GM12878 (cell line): ENCODE data around the gene CHD6. TPM values are rescaled to one million over a fixed set of nuclear protein-coding genes. Genes with fewer than 3 reads are reported as not detected.

Source experiments
- ATAC-seq: fragments of 200-7000 bp; cut with Tn5 transposase; 3 replicates; pipeline ENCODE4 v1.9.1; 2020; ENCODE audit warnings: mild to moderate bottlenecking, moderate library complexity
- BruUV-seq: library from RNA; stranded (reverse); fragments of 400-500 nt; replicated peaks from 2 replicates; lab custom pipeline; 2021; lab: Mats Ljungman, UMichigan
- CTCF ChIA-PET: fragments of 300-600 bp; sonication (Branson Sonifier 250); formaldehyde crosslinking; extraction: SDS; loops from one replicate; lab custom pipeline; 2021; ENCODE audit warnings: inconsistent platforms; lab: Yijun Ruan, JAX
- POLR2A ChIA-PET: fragments of 350-600 bp; formaldehyde crosslinking; extraction: SDS; loops from one replicate; lab custom pipeline; 2021; ENCODE audit warnings: inconsistent platforms; lab: Charles Lee
- RAD21 ChIA-PET: fragments of 300-600 bp; sonication (Branson Sonifier 250); formaldehyde crosslinking; loops from one replicate; lab custom pipeline; 2023; ENCODE audit warnings: antibody characterized with exemption; ENCODE audit not compliant: unreplicated experiment; lab: Charles Lee
- SMC1A ChIA-PET: fragments of 300-600 bp; sonication (Branson Sonifier 250); formaldehyde crosslinking; loops from one replicate; lab custom pipeline; 2023; ENCODE audit not compliant: unreplicated experiment, uncharacterized antibody; lab: Charles Lee
- DNase-seq: peaks from one replicate; pipeline ENCODE4 v3.0.0-alpha.2; 2011; ENCODE audit warnings: low read depth, low spot score
- FAIRE-seq: peaks from 3 replicates; lab custom pipeline; 2011; peaks lifted over from hg19 to GRCh38; lab: Jason Lieb, UNC
- H2AFZ ChIP-seq: 2 replicates; pipeline ENCODE4 v1.6.0; 2011; ENCODE audit warnings: low read depth, low read length, control low read depth; ENCODE audit not compliant: control insufficient read depth
- H3K27ac ChIP-seq: 2 replicates; pipeline ENCODE4 v1.5.1; 2011; ENCODE audit warnings: control low read depth; ENCODE audit not compliant: control insufficient read depth, insufficient read depth
- H3K27me3 ChIP-seq, 2 experiments: replicated peaks in 1 of 2; 2 replicates each; pipeline versions ENCODE4 v1.6.0 to v1.6.1; 2011; ENCODE audit warnings: low read length in 1 of 2; ENCODE audit not compliant: control insufficient read depth in 2 of 2, insufficient read depth in 2 of 2
- H3K36me3 ChIP-seq, 2 experiments: 2 replicates each; pipeline ENCODE4 v1.5.1; 2011; ENCODE audit warnings: low read length in 1 of 2; ENCODE audit not compliant: control insufficient read depth in 2 of 2, insufficient read depth in 2 of 2
- H3K4me1 ChIP-seq: 2 replicates; pipeline ENCODE4 v1.6.1; 2011; ENCODE audit warnings: mild to moderate bottlenecking, low read length, moderate library complexity, mixed read lengths; ENCODE audit not compliant: control insufficient read depth, insufficient read depth
- H3K4me2 ChIP-seq: 2 replicates; pipeline ENCODE4 v1.6.0; 2011; ENCODE audit warnings: control low read depth; ENCODE audit not compliant: control insufficient read depth, insufficient read depth
- H3K4me3 ChIP-seq: fragments of 200-600 bp; sonication (generic); 2 replicates; pipeline ENCODE4 v1.5.1; 2016
- H3K79me2 ChIP-seq: 2 replicates; pipeline ENCODE4 v1.6.0; 2011; ENCODE audit warnings: low read length; ENCODE audit not compliant: control insufficient read depth, insufficient read depth
- H3K9ac ChIP-seq: 2 replicates; pipeline ENCODE4 v1.8.0; 2011; ENCODE audit warnings: low read length, control low read depth, mixed read lengths; ENCODE audit not compliant: control insufficient read depth, insufficient read depth
- H3K9me3 ChIP-seq: replicated peaks from 3 replicates; pipeline ENCODE4 v1.5.1; 2011; ENCODE audit warnings: mild to moderate bottlenecking, low read length; ENCODE audit not compliant: control insufficient read depth, insufficient read depth
- H4K20me1 ChIP-seq: 2 replicates; pipeline ENCODE4 v1.6.0; 2011; ENCODE audit not compliant: control insufficient read depth, insufficient read depth
- CBX5 ChIP-seq: sonication (generic); IDR thresholded peaks from 2 replicates; pipeline ENCODE4 v1.6.1; 2016; ENCODE audit warnings: low read depth, moderate library complexity, mild to moderate bottlenecking, inconsistent platforms
- EZH2 ChIP-seq: IDR thresholded peaks from 2 replicates; pipeline ENCODE4 v1.6.1; 2012; ENCODE audit warnings: low read depth, mild to moderate bottlenecking, control low read depth, inconsistent platforms, low read length, borderline replicate concordance; ENCODE audit not compliant: control insufficient read depth
- FOS ChIP-seq: IDR thresholded peaks from 3 replicates; pipeline ENCODE4 v1.6.1; 2011; ENCODE audit warnings: borderline replicate concordance; ENCODE audit not compliant: insufficient read length; ENCODE audit errors: extremely low read depth
- HDAC6 ChIP-seq: fragments of 200-600 bp; sonication (generic); IDR thresholded peaks from one replicate; pipeline ENCODE4 v1.8.0; 2017; ENCODE audit warnings: antibody characterized with exemption; ENCODE audit not compliant: unreplicated experiment
- IRF4 ChIP-seq: IDR thresholded peaks from 2 replicates; pipeline ENCODE4 v1.6.1; 2011; ENCODE audit warnings: low read depth, low read length
- PAX5 ChIP-seq: IDR thresholded peaks from 2 replicates; pipeline ENCODE4 v1.6.1; 2011; ENCODE audit warnings: low read depth, low read length, borderline replicate concordance
- RBBP5 ChIP-seq: fragments of 200-600 bp; sonication (generic); conservative IDR thresholded peaks from 2 replicates; pipeline ENCODE4 v1.6.1; 2016
- SRF ChIP-seq, 2 experiments: IDR thresholded peaks; 2 replicates each; pipeline ENCODE4 v1.6.1; 2011; ENCODE audit warnings: low read depth in 2 of 2, low read length in 2 of 2, mild to moderate bottlenecking in 1 of 2, moderate library complexity in 1 of 2
- STAT1 ChIP-seq: fragments of 450-650 bp; conservative IDR thresholded peaks from 2 replicates; pipeline ENCODE4 v1.6.1; 2014; ENCODE audit warnings: antibody characterized with exemption, mild to moderate bottlenecking
- ZZZ3 ChIP-seq: IDR thresholded peaks from 2 replicates; pipeline ENCODE4 v1.6.1; 2011; ENCODE audit warnings: low read depth; ENCODE audit not compliant: control insufficient read depth, insufficient read length
- WGBS: methylation state at CpG from one replicate; pipeline ENCODE4 v1.1.6; 2016; ENCODE audit warnings: low lambda C conversion rate; ENCODE audit not compliant: insufficient replicate concordance, insufficient coverage; ENCODE audit errors: missing lambda C conversion rate; 5-methylcytosine and 5-hydroxymethylcytosine counted together
- in situ Hi-C: fragments of 300-500 bp; cut with MboI; formaldehyde crosslinking; loops from 9 replicates; pipeline ENCODE4 v1.14.3; 2018; ENCODE audit warnings: mixed read lengths
- intact Hi-C: fragments of 100-400 bp; cut with micrococcal nuclease; formaldehyde crosslinking; loops from one replicate; pipeline ENCODE4 v1.14.2; 2022; ENCODE audit not compliant: unreplicated experiment
- polyA plus RNA-seq, 11 experiments: library from polyadenylated mRNA; depleted of rRNA in 4 of 11; unstranded in 6 of 11; stranded (reverse) in 5 of 11; fragments of >200 nt; fragmentation: Nextera tagmentation in 4 of 11; fragmentation: Illumina TruSeq in 1 of 11; extraction: Ambion mirVana in 4 of 11; extraction: Trizol in 1 of 11; gene quantifications; 1 replicate in 1 of 11; 2 replicates in 10 of 11; pipeline versions ENCODE4 v1.2.1 to v1.2.3, GENCODE V29; 2011 to 2016; ENCODE audit warnings: inconsistent platforms in 2 of 11, missing spikeins in 2 of 11, low read depth in 1 of 11
- total RNA-seq, 4 experiments: library from RNA; depleted of rRNA in 3 of 4; stranded (reverse); fragments of >200 nt in 3 of 4; fragmentation: Illumina TruSeq in 1 of 4; extraction: Trizol in 1 of 4; gene quantifications; 2 replicates each; pipeline versions ENCODE4 v1.2.1 to v1.2.3, GENCODE V29; 2013 to 2021
- TF ChIP-seq, protein P1 (sequence below): fragments of 150-350 bp; IDR thresholded peaks from 2 replicates; pipeline ENCODE4 v1.6.1; 2014; ENCODE audit warnings: mild to moderate bottlenecking, low read depth, low read length
- TF ChIP-seq, protein P2 (sequence below): fragments of 450-650 bp; IDR thresholded peaks from 2 replicates; pipeline ENCODE4 v1.6.1; 2017; ENCODE audit warnings: mild to moderate bottlenecking, moderate library complexity
- TF ChIP-seq, protein P3 (sequence below): fragments of 450-650 bp; IDR thresholded peaks from 2 replicates; pipeline ENCODE4 v1.6.1; 2017; ENCODE audit warnings: mild to moderate bottlenecking, low read depth, inconsistent platforms; ENCODE audit not compliant: poor library complexity, severe bottlenecking

Gene CHD6
- total and polyA plus RNA-seq, 10 of the 15 experiments (the other 5 are each of a cell fraction or from before 2014, with no cell fraction given) = 4.3 to 25.5 (median 17.1) TPM

DNA sequence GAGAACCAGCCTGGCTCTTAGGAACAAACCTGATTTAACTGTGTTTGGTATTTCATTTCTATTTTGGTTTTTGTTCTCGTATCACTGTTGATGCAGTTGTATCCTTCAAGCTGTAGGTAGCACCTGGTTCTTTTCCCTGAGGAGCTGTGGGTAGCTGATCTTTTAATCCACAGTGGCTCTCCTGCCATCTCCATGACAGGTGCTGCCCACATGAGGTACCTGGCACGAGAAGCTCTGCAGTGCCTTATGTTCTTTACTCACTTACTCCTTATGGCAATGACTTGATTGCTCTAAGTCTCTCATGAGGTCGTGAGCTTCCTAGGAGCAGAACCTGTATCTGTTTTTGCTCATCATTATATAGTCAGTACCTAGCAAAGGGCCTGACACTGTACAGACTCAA lies 177.3 kb downstream of the CHD6 start:
- Histone ChIP-seq H3K27ac (no peak overlapping the region), H3K36me3 (peaks cover 1 to 17% of the 10 kb centered on the region in 2 experiments), H3K79me2 (no peaks in the 10 kb centered on the region), H3K4me3 (no peak overlapping the region), H4K20me1 (no peaks in the 10 kb centered on the region), H3K4me1 (no peaks in the 10 kb centered on the region), H3K27me3 (no peaks in the 10 kb centered on the region)
- ChIA-PET RAD21 (no interaction called here), SMC1A (no interaction called here), CTCF (interaction anchor here (0.6 to 1.7 kb wide), 2 partner anchors 119 to 257 kb away, joined by 3 to 4 read pairs; no protein-coding TSS in a partner anchor)
- FAIRE-seq (no peak), ATAC-seq (no peak), DNase-seq (no peak)
- BruUV-seq = no TSS peak
- in situ Hi-C loops = no loop called here
- TF ChIP-seq IRF4 (no peak), STAT1 (no peak), FOS (no peak), PAX5 (no peak), RBBP5 (no peak), EZH2 (no peak), SRF (IDR thresholded peaks at IDR 0.05; ENCODE audit: low read depth in 2 of 2, low read length in 2 of 2) (no peak), HDAC6 (no peak), CBX5 (no peak), ZZZ3 (no peak)
- TF ChIP-seq, protein P1, sequence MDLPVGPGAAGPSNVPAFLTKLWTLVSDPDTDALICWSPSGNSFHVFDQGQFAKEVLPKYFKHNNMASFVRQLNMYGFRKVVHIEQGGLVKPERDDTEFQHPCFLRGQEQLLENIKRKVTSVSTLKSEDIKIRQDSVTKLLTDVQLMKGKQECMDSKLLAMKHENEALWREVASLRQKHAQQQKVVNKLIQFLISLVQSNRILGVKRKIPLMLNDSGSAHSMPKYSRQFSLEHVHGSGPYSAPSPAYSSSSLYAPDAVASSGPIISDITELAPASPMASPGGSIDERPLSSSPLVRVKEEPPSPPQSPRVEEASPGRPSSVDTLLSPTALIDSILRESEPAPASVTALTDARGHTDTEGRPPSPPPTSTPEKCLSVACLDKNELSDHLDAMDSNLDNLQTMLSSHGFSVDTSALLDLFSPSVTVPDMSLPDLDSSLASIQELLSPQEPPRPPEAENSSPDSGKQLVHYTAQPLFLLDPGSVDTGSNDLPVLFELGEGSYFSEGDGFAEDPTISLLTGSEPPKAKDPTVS = no peak
- TF ChIP-seq, protein P2, sequence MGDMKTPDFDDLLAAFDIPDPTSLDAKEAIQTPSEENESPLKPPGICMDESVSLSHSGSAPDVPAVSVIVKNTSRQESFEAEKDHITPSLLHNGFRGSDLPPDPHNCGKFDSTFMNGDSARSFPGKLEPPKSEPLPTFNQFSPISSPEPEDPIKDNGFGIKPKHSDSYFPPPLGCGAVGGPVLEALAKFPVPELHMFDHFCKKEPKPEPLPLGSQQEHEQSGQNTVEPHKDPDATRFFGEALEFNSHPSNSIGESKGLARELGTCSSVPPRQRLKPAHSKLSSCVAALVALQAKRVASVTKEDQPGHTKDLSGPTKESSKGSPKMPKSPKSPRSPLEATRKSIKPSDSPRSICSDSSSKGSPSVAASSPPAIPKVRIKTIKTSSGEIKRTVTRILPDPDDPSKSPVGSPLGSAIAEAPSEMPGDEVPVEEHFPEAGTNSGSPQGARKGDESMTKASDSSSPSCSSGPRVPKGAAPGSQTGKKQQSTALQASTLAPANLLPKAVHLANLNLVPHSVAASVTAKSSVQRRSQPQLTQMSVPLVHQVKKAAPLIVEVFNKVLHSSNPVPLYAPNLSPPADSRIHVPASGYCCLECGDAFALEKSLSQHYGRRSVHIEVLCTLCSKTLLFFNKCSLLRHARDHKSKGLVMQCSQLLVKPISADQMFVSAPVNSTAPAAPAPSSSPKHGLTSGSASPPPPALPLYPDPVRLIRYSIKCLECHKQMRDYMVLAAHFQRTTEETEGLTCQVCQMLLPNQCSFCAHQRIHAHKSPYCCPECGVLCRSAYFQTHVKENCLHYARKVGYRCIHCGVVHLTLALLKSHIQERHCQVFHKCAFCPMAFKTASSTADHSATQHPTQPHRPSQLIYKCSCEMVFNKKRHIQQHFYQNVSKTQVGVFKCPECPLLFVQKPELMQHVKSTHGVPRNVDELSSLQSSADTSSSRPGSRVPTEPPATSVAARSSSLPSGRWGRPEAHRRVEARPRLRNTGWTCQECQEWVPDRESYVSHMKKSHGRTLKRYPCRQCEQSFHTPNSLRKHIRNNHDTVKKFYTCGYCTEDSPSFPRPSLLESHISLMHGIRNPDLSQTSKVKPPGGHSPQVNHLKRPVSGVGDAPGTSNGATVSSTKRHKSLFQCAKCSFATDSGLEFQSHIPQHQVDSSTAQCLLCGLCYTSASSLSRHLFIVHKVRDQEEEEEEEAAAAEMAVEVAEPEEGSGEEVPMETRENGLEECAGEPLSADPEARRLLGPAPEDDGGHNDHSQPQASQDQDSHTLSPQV = no peak
- TF ChIP-seq, protein P3, sequence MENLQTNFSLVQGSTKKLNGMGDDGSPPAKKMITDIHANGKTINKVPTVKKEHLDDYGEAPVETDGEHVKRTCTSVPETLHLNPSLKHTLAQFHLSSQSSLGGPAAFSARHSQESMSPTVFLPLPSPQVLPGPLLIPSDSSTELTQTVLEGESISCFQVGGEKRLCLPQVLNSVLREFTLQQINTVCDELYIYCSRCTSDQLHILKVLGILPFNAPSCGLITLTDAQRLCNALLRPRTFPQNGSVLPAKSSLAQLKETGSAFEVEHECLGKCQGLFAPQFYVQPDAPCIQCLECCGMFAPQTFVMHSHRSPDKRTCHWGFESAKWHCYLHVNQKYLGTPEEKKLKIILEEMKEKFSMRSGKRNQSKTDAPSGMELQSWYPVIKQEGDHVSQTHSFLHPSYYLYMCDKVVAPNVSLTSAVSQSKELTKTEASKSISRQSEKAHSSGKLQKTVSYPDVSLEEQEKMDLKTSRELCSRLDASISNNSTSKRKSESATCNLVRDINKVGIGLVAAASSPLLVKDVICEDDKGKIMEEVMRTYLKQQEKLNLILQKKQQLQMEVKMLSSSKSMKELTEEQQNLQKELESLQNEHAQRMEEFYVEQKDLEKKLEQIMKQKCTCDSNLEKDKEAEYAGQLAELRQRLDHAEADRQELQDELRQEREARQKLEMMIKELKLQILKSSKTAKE = no peak
- TF ChIP-seq, all 136 proteins: peak for 0
- H3K9me3 ChIP-seq = no peaks in the 10 kb centered on the region
- POLR2A ChIA-PET = no interaction called here
- H2AFZ ChIP-seq = no peak overlapping the region
- H3K9ac ChIP-seq = no peak overlapping the region
- no peak overlapping the region for H3K4me2 ChIP-seq
- 78% methylated on average over 3 of the region's 3 CpGs for WGBS
- intact Hi-C loops = no loop called here
